Subcutaneous abdominal adipose tissue (tissue), 5 donors: Measurements from ENCODE around the gene VEZF1.
"Not testable (repeated sequence)": the region's sequence is repeated elsewhere in the genome, so short reads cannot be mapped to it uniquely, and the experiment has no call there.

ENCODE experiments used
- H3K27ac ChIP-seq: one replicate; pipeline ENCODE4 v1.7.0; 2013; ENCODE audit warnings: low read depth, mild to moderate bottlenecking, inconsistent platforms, low read length, moderate library complexity
- H3K27me3 ChIP-seq, 5 donors: one replicate each; pipeline ENCODE4 v1.7.0; 2013; ENCODE audit warnings: low read length in 5 of 5, inconsistent platforms in 1 of 5; ENCODE audit not compliant: control insufficient read depth in 5 of 5, insufficient read depth in 4 of 5
- H3K36me3 ChIP-seq, 5 donors: one replicate each; pipeline ENCODE4 v1.7.0; 2013; ENCODE audit warnings: low read length in 5 of 5; ENCODE audit not compliant: control insufficient read depth in 5 of 5, insufficient read depth in 5 of 5
- H3K4me1 ChIP-seq, 5 donors: one replicate each; pipeline ENCODE4 v1.7.0; 2013; ENCODE audit warnings: low read length in 5 of 5, mild to moderate bottlenecking in 3 of 5, moderate library complexity in 1 of 5; ENCODE audit not compliant: control insufficient read depth in 5 of 5, insufficient read depth in 5 of 5
- H3K4me3 ChIP-seq, 5 donors: one replicate each; pipeline ENCODE4 v1.7.0; 2013; ENCODE audit warnings: low read length in 5 of 5, low read depth in 1 of 5
- H3K9ac ChIP-seq, 5 donors: one replicate each; pipeline ENCODE4 v1.7.0; 2013; ENCODE audit warnings: low read length in 5 of 5, mild to moderate bottlenecking in 4 of 5, moderate library complexity in 3 of 5
- H3K9me3 ChIP-seq, 5 donors: one replicate each; pipeline ENCODE4 v1.7.0; 2013; ENCODE audit warnings: low read length in 5 of 5; ENCODE audit not compliant: control insufficient read depth in 5 of 5
- donor health status: healthy.
- donor health status: healthy.
- donor health status: healthy.
- donor health status: healthy.
- donor health status: healthy.

Gene VEZF1

DNA sequence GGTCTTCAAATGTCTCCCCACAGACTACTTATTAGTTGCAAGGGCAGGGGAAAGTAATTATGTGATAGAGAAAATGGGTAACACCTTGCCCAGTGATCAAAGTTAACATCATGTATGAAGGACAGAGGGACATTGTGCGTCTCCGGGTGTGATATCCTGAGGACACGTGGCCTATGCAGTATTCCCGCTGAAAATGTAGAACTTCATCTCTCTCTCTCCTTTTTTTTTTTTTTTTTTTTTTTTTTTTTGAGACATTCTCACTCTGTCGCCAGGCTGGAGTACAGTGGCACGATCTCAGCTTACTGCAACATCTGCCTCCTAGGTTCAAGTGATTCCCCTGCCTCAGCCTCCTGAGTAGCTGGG is 24.9 kb downstream of the VEZF1 start:
- no peaks in the 10 kb centered on the region for H3K36me3 ChIP-seq
- no peak overlapping the region for H3K9ac ChIP-seq
- no peaks in the 10 kb centered on the region for H3K27me3 ChIP-seq
- H3K4me3 ChIP-seq, result no peak overlapping the region
- no peak overlapping the region for H3K27ac ChIP-seq
- peaks cover 0 to 11% (median 7%) of the 10 kb centered on the region in 5 donors for H3K4me1 ChIP-seq
- H3K9me3 ChIP-seq, result no peaks in the 10 kb centered on the region

DNA sequence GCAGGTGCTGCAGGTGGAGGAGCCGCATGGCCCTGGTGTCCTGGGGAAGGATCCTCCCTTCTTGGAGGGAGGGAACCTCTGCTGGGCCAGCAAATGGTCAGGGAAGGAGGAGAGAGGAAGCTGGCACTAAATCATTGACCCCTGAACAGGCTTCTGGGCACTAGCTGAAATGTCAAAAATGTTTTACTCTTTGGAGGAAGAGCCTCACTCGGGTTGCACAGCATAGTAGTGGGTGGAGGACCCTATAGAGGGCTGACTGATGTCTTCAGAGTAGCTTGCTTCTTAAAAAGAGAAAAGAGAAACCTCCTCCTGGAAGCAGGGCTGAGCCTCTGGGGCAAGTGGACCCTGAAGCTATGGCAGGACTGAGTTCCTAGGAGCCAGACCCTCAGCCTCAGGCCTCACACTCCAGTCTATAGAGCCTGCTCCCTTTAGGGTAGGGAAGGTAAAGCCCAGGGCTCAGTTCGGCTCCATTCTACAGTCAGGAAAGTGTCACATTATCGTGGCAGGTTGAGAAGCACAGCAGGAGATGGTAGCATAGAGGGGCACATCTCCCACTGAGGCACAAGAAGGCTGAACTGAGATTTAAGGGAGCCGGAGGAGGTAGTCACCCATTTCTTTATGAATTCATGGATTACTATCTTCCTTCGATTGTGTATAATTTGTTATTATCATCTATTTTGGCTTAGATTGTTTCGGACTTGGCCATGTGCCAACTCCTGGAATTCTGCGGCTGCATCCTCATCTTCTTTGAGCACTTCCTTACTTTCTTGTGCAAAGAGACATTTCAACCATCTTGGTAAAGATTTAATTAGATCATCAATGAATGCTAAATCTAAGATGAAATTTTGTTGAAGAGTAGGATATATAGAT is 25.5 kb downstream of the VEZF1 start:
- no peak overlapping the region for H3K9ac ChIP-seq
- peaks cover 0 to 11% (median 7%) of the 10 kb centered on the region in 5 donors for H3K4me1 ChIP-seq
- H3K4me3 ChIP-seq, result no peak overlapping the region
- no peaks in the 10 kb centered on the region for H3K9me3 ChIP-seq
- no peaks in the 10 kb centered on the region for H3K27me3 ChIP-seq
- H3K36me3 ChIP-seq, result no peaks in the 10 kb centered on the region
- no peak overlapping the region for H3K27ac ChIP-seq

DNA sequence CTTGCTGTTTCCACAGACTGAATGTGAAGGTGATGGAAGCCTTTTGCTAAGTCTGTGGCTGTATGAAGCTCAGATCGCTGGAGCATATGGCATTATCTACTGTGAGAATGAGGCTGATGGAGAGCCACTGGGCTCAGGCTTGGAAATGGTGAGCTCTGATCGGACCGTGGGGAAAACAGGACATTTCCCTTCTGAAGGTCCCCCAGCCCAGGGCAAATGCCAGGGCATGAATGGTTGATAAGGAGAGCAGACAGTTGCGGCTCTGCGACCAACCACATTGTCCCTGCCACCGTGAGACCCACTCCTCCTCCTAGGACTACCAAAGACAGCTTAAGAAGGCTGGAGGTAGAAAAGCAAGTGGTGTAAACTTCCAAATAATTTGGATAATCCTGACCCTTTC is 28.1 kb downstream of the VEZF1 start:
- no peak overlapping the region for H3K27ac ChIP-seq

DNA sequence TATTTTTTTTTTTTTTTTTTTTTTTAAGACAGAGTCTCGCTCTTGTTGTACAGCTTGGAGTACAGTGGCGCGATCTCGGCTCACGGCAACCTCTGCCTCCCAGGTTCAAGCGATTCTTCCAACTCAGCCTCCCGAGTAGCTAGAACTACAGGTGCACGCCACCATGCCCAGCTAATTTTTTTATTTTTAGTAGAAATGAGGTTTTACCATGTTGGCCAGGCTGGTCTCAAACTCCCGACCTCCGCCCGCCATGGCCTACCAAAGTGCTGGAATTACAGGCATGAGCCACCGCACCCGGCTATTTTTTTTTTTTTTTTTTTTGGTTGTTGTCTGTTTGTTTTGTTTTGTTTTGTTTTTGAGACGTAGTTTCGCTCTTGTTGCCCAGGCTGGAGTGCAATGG is 29.7 kb downstream of the VEZF1 start:
- not testable (repeated sequence) for H3K36me3 ChIP-seq, H3K27ac ChIP-seq, H3K9me3 ChIP-seq, H3K9ac ChIP-seq, H3K27me3 ChIP-seq, H3K4me3 ChIP-seq
- H3K4me1 ChIP-seq, result peaks cover 7 to 29% (median 27%) of the 10 kb centered on the region in 5 donors

More for the DNA sequence above, 28.1 kb downstream of the VEZF1 start:
- no peak overlapping the region for H3K4me3 ChIP-seq
- H3K4me1 ChIP-seq, result peaks cover 3 to 19% (median 17%) of the 10 kb centered on the region in 5 donors
- H3K9me3 ChIP-seq, result no peaks in the 10 kb centered on the region
- no peak overlapping the region for H3K9ac ChIP-seq
- H3K27me3 ChIP-seq, result no peaks in the 10 kb centered on the region
- H3K36me3 ChIP-seq, result no peaks in the 10 kb centered on the region

DNA sequence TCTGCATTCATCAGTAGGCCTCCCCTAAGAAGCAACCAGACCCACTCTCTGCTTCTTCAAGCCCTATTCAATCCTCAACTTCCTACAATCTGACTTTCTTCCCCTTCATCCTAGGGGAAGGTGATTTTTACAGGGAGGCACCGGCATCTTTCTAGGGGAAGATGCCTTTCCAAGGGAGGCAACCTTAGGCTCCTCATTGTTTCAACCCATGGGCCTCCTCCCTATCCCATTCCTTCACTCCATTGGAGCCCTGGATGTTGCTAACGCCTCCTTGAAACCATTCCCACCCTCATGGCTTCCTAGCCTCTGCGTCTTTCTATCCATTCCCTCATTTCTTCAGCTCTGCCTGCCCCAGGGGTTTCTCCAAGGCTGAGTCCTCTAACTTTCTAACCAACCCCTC is 30.2 kb downstream of the VEZF1 start:
- H3K4me3 ChIP-seq, result no peak overlapping the region
- H3K9me3 ChIP-seq, result no peaks in the 10 kb centered on the region
- H3K27me3 ChIP-seq, result no peaks in the 10 kb centered on the region
- no peak overlapping the region for H3K27ac ChIP-seq
- H3K4me1 ChIP-seq, result peaks cover 7 to 33% (median 32%) of the 10 kb centered on the region in 5 donors
- H3K36me3 ChIP-seq, result no peaks in the 10 kb centered on the region
- no peak overlapping the region for H3K9ac ChIP-seq

DNA sequence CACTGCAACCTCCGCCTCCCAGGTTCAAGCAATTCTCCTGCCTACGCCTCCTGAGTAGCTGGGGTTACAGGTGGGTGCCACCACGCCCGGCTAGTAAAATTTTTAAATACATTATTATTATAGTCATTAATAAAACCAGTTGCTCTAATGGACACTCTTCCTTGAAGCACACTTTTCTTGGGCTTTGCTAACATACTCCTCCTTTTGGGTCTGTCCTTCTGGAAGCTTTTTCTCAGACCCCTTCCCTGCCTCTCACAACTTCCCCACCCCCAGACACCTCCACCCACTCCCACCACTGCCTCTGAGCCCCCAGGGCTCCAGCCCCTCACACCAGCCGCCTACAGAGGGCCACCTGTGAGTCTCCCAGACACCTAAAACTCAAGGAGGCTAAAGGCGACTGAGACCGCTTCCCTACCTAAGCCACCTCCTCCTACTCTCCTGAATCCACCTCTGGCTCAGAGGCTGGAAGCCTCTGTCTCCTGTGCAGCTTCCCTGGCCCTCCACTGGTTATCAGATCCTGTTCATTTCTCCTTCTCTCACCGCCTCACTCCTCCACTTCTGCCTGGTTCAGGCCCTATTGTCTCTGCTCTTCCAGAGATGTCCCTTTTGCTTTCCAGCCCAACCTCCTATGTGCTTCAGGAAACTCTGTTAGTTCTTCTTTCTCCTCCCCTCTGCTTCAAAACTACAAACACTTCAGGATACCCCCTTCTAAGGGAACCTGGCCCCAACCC is 30.8 kb downstream of the VEZF1 start:
- Histone ChIP-seq H3K27me3 (no peaks in the 10 kb centered on the region), H3K9ac (no peak overlapping the region), H3K36me3 (no peaks in the 10 kb centered on the region), H3K4me1 (peaks cover 8 to 35% (median 30%) of the 10 kb centered on the region in 5 donors), H3K4me3 (no peak overlapping the region), H3K27ac (no peak overlapping the region), H3K9me3 (no peaks in the 10 kb centered on the region)

DNA sequence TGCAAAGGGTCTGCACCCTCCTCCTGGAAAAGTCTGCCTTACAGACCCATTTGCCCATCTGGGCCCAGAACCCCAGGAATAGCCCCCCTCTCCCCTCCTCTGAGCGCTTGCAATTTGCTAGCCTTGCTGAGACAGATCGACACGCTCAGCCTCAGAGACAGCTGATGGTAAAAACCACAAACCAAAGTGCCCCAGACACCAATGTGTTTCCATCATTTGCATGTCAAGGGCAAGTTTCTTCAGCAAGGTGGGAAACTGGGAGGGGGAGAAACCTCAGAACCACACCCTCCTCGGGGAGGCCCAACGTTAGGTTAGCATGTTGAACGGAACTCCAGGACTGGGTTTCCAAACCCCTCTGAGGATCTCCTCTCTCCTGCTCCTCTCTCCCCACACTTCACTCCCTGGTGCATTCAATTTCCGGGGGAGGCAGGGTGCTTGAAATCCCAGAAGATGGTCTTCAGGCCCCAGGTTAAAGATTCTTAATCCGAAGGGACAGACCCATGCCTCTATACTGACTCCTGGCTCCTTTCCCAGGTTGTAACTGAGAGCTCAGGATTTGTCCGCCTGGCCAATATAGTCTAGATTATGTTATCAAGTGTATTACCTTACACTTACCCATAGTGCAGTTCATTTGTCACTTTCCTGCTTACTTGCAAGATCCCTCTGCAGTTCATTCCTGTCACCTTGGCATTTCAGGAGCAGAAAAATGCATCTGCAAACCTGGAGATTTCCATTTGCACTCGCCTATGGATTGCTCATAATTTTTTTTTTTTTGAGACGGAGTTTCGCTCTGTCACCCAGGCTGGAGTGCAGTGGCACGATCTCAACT is 31.5 kb downstream of the VEZF1 start:
- H3K4me1 ChIP-seq, result peaks cover 8 to 37% (median 28%) of the 10 kb centered on the region in 5 donors
- no peaks in the 10 kb centered on the region for H3K9me3 ChIP-seq
- H3K27ac ChIP-seq, result no peak overlapping the region
- H3K27me3 ChIP-seq, result no peaks in the 10 kb centered on the region
- H3K4me3 ChIP-seq, result peak overlapping the region in 1 of 5 donors; percentile 57
- no peak overlapping the region for H3K9ac ChIP-seq
- no peaks in the 10 kb centered on the region for H3K36me3 ChIP-seq

DNA sequence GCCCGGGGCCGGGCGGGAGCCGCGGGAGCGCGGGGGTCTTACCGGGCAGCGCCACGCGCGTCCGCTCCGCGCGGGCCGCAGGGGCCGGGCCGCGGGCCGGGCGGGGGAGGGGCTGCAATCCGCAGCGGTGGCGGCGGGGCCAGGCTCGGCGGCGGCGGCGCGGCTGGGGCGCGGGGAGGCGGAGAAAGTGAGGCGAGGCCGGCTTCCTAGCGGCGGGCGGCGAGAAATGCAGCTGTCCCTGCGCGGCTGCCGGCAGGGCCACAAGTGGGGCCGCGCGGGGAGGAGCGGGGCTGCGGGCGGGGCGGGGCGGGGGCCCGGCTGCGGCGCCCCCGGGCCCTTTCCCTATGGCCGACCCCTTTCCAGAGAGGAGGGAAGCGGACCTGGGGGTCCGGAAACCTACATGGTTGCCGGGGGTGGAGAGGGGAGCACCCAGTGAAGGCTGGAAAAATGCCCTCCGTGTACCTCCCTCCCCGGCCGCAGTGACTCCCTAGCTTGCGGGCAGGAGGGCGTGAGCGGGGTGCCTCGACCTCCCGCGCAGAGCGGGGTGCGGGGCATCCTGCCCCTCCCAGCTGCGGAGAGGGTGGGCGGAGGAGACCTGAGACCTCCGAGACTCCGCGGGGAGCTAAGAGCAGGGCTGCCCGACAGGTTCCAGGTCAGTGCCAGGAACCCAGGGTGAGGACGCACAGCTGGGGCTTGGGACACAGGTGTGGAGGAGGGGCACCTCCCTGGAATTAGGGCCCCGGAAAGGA is 32.7 kb downstream of the VEZF1 start, which contains the start of gene CUEDC1:
Gene CUEDC1 (minus strand): TSS at position 230 of the 749 bp plus-strand sequence. CDS start 69,848 bp downstream, outside the sequence.
- Histone ChIP-seq H3K4me3 (peak within 1 kb of the TSS; percentile 58 to 76 (median 67)), H3K36me3 (no peaks in the 10 kb centered on the region), H3K9ac (peak within 1 kb of the TSS; percentile 30 to 87 (median 79)), H3K9me3 (no peaks in the 10 kb centered on the region), H3K27me3 (no peaks in the 10 kb centered on the region), H3K27ac (peak within 1 kb of the TSS; percentile 87), H3K4me1 (peaks cover 8 to 48% (median 39%) of the 10 kb centered on the region in 5 donors)

DNA sequence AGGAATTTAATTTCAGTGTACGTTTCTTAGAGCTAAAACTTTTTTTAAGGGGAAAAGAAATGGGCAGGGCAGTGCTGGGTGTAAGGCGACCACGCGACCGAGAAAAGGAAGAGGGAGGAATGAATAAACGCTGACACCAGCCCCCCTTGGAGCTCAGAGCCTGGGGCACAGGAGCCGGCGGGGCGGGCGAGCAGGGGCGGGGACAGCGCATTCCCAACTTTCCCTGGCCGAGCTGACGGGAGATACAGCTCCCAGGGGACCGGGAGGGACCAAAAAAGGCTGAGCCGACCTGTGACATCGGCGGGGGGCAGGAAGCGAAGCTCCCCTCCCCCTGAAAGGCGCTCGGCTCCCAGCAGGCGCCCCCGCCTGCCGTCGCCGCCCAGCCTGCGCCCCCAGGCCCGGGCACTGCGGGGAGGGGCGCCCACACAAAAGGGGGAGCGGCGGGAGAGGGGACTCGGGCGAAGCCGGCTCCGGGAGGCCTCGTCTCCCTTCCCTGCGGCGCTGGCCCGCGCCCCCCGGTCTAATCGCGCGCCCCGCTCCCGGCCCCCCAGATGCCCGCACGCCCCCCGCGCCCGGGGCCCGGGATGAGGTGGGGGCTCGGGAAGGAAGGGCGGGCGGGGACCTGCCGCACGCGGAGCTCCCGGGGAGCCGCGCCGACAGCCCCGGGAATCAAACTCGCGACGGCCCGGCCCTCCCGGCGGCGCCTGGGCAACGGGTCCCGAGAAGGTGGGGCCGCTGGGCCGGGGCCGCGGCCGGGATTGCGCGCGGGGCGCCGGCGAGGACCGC is 33.5 kb downstream of the VEZF1 start:
- Histone ChIP-seq H3K4me3 (peak overlapping the region; percentile 58 to 76 (median 67)), H3K4me1 (peaks cover 8 to 55% (median 46%) of the 10 kb centered on the region in 5 donors), H3K36me3 (no peaks in the 10 kb centered on the region), H3K27ac (peak overlapping the region; percentile 87), H3K9me3 (no peaks in the 10 kb centered on the region), H3K9ac (peak overlapping the region; percentile 30 to 87 (median 76)), H3K27me3 (no peaks in the 10 kb centered on the region)
